UCSD-AML1 (cell line): ENCODE results near the gene IDH2.

Experiments used
- DNase-seq: peaks from one replicate; lab custom pipeline; 2025; ENCODE audit not compliant: unreplicated experiment; lab: John Stamatoyannopoulos, UW

The IDH2 gene

GRCh38 chr15:90064911-90065681 lies 37.2 kb downstream of the IDH2 start:
- peak; percentile 85 for DNase-seq

GRCh38 chr15:90063770-90064247 lies 38.5 kb downstream of the IDH2 start:
- peak; percentile 51 for DNase-seq

GRCh38 chr15:90062973-90063769 lies 39.1 kb downstream of the IDH2 start:
- DNase-seq: no peak

- DNase-seq: no peak
Measured at GRCh38 chr15:90062462-90062932, 39.8 kb downstream of the IDH2 start.

GRCh38 chr15:90062023-90062442 lies 40.2 kb downstream of the IDH2 start:
- peak; percentile 51 for DNase-seq

GRCh38 chr15:90060797-90061196 lies 41.5 kb downstream of the IDH2 start:
- DNase-seq: no peak

GRCh38 chr15:90059208-90059985 lies 42.9 kb downstream of the IDH2 start:
- DNase-seq: peak; percentile 95

GRCh38 chr15:90058775-90059174 lies 43.5 kb downstream of the IDH2 start:
- DNase-seq: no peak

GRCh38 chr15:90058308-90058707 lies 44.0 kb downstream of the IDH2 start:
- DNase-seq: no peak

GRCh38 chr15:90056529-90056928 lies 45.7 kb downstream of the IDH2 start:
- no peak for DNase-seq

- DNase-seq: no peak
Measured at GRCh38 chr15:90055182-90055581, 47.1 kb downstream of the IDH2 start.

GRCh38 chr15:90054618-90055097 lies 47.6 kb downstream of the IDH2 start:
- no peak for DNase-seq

- no peak for DNase-seq
Measured at GRCh38 chr15:90053685-90054466, 48.4 kb downstream of the IDH2 start.

GRCh38 chr15:90051874-90052273 lies 50.4 kb downstream of the IDH2 start:
- DNase-seq: no peak

GRCh38 chr15:90049666-90050604 lies 52.3 kb downstream of the IDH2 start:
- DNase-seq: no peak

GRCh38 chr15:90049030-90049429 lies 53.2 kb downstream of the IDH2 start:
- no peak for DNase-seq

- no peak for DNase-seq
Measured at GRCh38 chr15:90047956-90048575, 54.2 kb downstream of the IDH2 start.

GRCh38 chr15:90046911-90047392 lies 55.3 kb downstream of the IDH2 start:
- DNase-seq: no peak

GRCh38 chr15:90046289-90046688 lies 56.0 kb downstream of the IDH2 start:
- no peak for DNase-seq
